ENCODE measurements around the gene RHO.
"Not testable (repeated sequence)": the region's sequence is repeated elsewhere in the genome, so short reads cannot be mapped to it uniquely, and the experiment has no call there.

RHO gene

GRCh38 chr3:129483870-129484269 is 44.6 kb upstream of the RHO start:
- Histone ChIP-seq H3K4me3 (ENCODE audit: low read length) (no peak overlapping the region), H3K27me3 (ENCODE audit: low read depth, low read length) (no peaks in the 10 kb centered on the region), H2AFZ (ENCODE audit: low read depth, low read length) (no peak overlapping the region), H3K36me3 (replicated peaks; ENCODE audit: low read depth, low read length) (no peaks in the 10 kb centered on the region), H3K4me1 (ENCODE audit: low read length) (peaks cover 12% of the 10 kb centered on the region), H3K9ac (ENCODE audit: low read length) (no peak overlapping the region), H3K4me2 (ENCODE audit: low read length) (no peak overlapping the region), H3K79me2 (ENCODE audit: low read length) (no peaks in the 10 kb centered on the region), H4K20me1 (ENCODE audit: insufficient read depth, low read length) (no peaks in the 10 kb centered on the region), H3K27ac (ENCODE audit: low read length) (no peak overlapping the region), H3K9me3 (ENCODE audit: insufficient read depth, low read length) (no peaks in the 10 kb centered on the region)
- TF ChIP-seq, protein P1, sequence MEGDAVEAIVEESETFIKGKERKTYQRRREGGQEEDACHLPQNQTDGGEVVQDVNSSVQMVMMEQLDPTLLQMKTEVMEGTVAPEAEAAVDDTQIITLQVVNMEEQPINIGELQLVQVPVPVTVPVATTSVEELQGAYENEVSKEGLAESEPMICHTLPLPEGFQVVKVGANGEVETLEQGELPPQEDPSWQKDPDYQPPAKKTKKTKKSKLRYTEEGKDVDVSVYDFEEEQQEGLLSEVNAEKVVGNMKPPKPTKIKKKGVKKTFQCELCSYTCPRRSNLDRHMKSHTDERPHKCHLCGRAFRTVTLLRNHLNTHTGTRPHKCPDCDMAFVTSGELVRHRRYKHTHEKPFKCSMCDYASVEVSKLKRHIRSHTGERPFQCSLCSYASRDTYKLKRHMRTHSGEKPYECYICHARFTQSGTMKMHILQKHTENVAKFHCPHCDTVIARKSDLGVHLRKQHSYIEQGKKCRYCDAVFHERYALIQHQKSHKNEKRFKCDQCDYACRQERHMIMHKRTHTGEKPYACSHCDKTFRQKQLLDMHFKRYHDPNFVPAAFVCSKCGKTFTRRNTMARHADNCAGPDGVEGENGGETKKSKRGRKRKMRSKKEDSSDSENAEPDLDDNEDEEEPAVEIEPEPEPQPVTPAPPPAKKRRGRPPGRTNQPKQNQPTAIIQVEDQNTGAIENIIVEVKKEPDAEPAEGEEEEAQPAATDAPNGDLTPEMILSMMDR (IDR thresholded peaks at IDR 0.05; ENCODE audit: low read depth, low read length) = no peak
- TF ChIP-seq EZH2phosphoT487 (IDR thresholded peaks at IDR 0.05; ENCODE audit: low read depth) = no peak

GRCh38 chr3:129485146-129485545 is 43.3 kb upstream of the RHO start:
- not testable (repeated sequence) for H3K4me2 ChIP-seq (ENCODE audit: low read length); H3K27ac ChIP-seq (ENCODE audit: low read length); H3K4me3 ChIP-seq (ENCODE audit: low read length); H3K9ac ChIP-seq (ENCODE audit: low read length); H3K27me3 ChIP-seq (ENCODE audit: low read depth, low read length); H3K36me3 ChIP-seq (replicated peaks; ENCODE audit: low read depth, low read length); H4K20me1 ChIP-seq (ENCODE audit: insufficient read depth, low read length); H3K79me2 ChIP-seq (ENCODE audit: low read length); H2AFZ ChIP-seq (ENCODE audit: low read depth, low read length); H3K9me3 ChIP-seq (ENCODE audit: insufficient read depth, low read length)
- peaks cover 12% of the 10 kb centered on the region for H3K4me1 ChIP-seq (ENCODE audit: low read length)

DNA sequence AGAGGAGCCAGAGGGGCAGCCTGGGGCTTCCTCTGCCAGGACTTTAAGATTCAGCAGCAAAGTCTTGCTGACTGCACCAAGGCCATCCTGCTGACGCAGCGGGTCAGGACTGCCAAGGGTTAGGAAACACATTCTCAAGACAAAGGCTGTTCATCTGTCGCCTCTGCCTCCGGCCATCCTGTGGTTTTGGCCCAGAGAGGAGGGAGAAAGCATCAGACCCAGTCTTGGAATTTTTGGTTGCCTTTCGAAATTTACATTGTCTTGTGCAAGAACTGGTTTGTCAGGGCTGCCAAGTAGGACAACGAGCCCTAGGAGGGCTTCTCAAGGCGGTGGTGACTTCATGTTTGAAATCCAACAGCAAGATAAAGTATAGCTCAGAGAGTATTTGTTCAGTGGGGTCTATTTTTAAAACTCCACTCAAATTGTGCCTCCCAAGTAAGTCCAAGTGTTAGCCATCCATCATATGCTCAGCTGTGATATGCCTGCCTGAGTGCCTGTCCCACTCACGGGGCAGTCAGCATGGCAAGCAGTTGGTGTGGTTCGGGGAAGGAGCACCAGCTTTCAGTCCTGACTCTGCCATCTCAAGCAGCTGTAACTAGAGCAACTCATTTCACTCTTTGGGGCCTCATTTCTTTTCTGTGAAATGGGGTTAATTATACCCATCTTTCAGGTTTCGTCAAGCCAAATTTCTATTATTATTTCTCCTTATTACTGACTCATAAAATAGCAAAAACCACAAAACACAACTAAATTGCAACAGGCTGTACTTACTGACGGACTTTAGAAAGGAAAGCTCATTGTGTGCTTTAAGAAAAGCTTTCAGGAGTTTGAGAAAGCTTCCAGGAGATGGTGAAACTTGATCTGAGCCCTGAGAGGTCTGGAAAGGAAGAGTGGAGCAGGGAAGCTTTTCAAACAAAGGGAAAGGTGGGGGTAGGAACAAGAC is 42.4 kb upstream of the RHO start:
- H3K27ac ChIP-seq (ENCODE audit: low read length) = no peak overlapping the region
- no peaks in the 10 kb centered on the region for H4K20me1 ChIP-seq (ENCODE audit: insufficient read depth, low read length)
- TF ChIP-seq, protein P1 (IDR thresholded peaks at IDR 0.05; ENCODE audit: low read depth, low read length) = no peak
- no peak for TF ChIP-seq EZH2phosphoT487 (IDR thresholded peaks at IDR 0.05; ENCODE audit: low read depth)
- H3K4me2 ChIP-seq (ENCODE audit: low read length) = peak overlapping the region; percentile 34; the same call in 1 of the 2 replicates
- no peak overlapping the region for H3K4me3 ChIP-seq (ENCODE audit: low read length)
- no peaks in the 10 kb centered on the region for H3K79me2 ChIP-seq (ENCODE audit: low read length)
- peaks cover 12% of the 10 kb centered on the region for H3K4me1 ChIP-seq (ENCODE audit: low read length)
- no peaks in the 10 kb centered on the region for H3K27me3 ChIP-seq (ENCODE audit: low read depth, low read length)
- H3K9ac ChIP-seq (ENCODE audit: low read length) = no peak overlapping the region
- no peaks in the 10 kb centered on the region for H3K36me3 ChIP-seq (replicated peaks; ENCODE audit: low read depth, low read length)
- no peaks in the 10 kb centered on the region for H3K9me3 ChIP-seq (ENCODE audit: insufficient read depth, low read length)
- no peak overlapping the region for H2AFZ ChIP-seq (ENCODE audit: low read depth, low read length)

- Histone ChIP-seq H2AFZ (ENCODE audit: low read depth, low read length) (no peak overlapping the region), H3K36me3 (replicated peaks; ENCODE audit: low read depth, low read length) (no peaks in the 10 kb centered on the region), H3K9ac (ENCODE audit: low read length) (no peak overlapping the region), H3K27me3 (ENCODE audit: low read depth, low read length) (no peaks in the 10 kb centered on the region), H3K4me2 (ENCODE audit: low read length) (peak overlapping the region; percentile 34; the same call in 1 of the 2 replicates), H3K79me2 (ENCODE audit: low read length) (no peaks in the 10 kb centered on the region), H3K27ac (ENCODE audit: low read length) (no peak overlapping the region), H3K9me3 (ENCODE audit: insufficient read depth, low read length) (no peaks in the 10 kb centered on the region), H4K20me1 (ENCODE audit: insufficient read depth, low read length) (no peaks in the 10 kb centered on the region), H3K4me1 (ENCODE audit: low read length) (peaks cover 15% of the 10 kb centered on the region), H3K4me3 (ENCODE audit: low read length) (no peak overlapping the region)
- no peak for TF ChIP-seq EZH2phosphoT487 (IDR thresholded peaks at IDR 0.05; ENCODE audit: low read depth)
- TF ChIP-seq, protein P1 (IDR thresholded peaks at IDR 0.05; ENCODE audit: low read depth, low read length) = no peak
These were observed 41.8 kb upstream of the RHO start for GRCh38 chr3:129486664-129487035.

All from OCI-LY3 (cell line).